ENCODE measurements around the gene EPHA3. TPM values are rescaled to one million over a fixed set of nuclear protein-coding genes. Genes with fewer than 3 reads are reported as not detected.

EPHA3 gene
- total and polyA plus RNA-seq, 2 of the 4 experiments (the other 2 are of a cell fraction) = 0.10 to 0.18 TPM

DNA sequence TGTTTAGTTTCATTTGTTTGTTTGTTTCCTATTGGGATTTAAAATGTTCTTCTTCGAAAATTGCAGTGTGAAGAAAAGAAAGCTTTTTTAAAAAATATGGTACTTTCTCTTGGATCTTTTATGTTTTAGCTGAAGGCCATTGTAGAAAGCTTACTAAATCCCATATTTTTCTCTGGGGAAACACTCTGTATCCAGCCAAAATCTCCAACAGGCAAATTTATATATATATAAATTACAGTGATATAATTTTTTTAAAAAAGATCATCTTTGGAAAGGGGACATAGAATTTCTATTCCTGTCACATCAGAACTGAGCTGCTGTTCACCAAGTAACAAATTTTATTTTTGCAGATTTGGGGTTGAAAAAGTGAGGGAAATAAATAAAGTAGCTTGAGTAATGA, 19.6 kb upstream of the EPHA3 start:
- no peaks in the 10 kb centered on the region for H3K9me3 ChIP-seq (ENCODE audit: control insufficient read depth, insufficient read depth, low read length)
- POLR2A ChIA-PET (ENCODE audit: unreplicated experiment) = no interaction called here
- no peak overlapping the region for H3K4me3 ChIP-seq (ENCODE audit: insufficient read depth, low read depth, low read length)
- no peak overlapping the region for H3K56ac ChIP-seq (ENCODE audit: extremely low read depth, insufficient read depth, low read length)
- TF ChIP-seq MXI1 (IDR thresholded peaks at IDR 0.05; ENCODE audit: borderline replicate concordance, low read depth, low read length) (no peak), FOS (IDR thresholded peaks at IDR 0.05; ENCODE audit: low read depth, low read length) (no peak), MAZ (IDR thresholded peaks at IDR 0.05; ENCODE audit: borderline replicate concordance, low read depth, low read length) (no peak), BHLHE40 (IDR thresholded peaks at IDR 0.05; ENCODE audit: low read depth, low read length) (no peak), ELK1 (IDR thresholded peaks at IDR 0.05; ENCODE audit: borderline replicate concordance, low read depth, low read length) (no peak), CHD1 (IDR thresholded peaks at IDR 0.05; ENCODE audit: low read depth, low read length) (no peak), POLR2A (IDR thresholded peaks at IDR 0.05; ENCODE audit: low read depth, low read length) (no peak), MAFK (IDR thresholded peaks at IDR 0.05; ENCODE audit: low read depth, low read length) (no peak), SMC3 (IDR thresholded peaks at IDR 0.05; ENCODE audit: low read depth, low read length) (no peak), NFE2L2 (IDR thresholded peaks at IDR 0.05; ENCODE audit: low read depth, low read length) (no peak), RFX5 (IDR thresholded peaks at IDR 0.05; ENCODE audit: low read depth, low read length) (no peak), RCOR1 (IDR thresholded peaks at IDR 0.05; ENCODE audit: insufficient replicate concordance, low read length) (no peak), RAD21 (IDR thresholded peaks at IDR 0.05; ENCODE audit: low read length) (no peak), CEBPB (IDR thresholded peaks at IDR 0.05; ENCODE audit: low read depth, low read length) (no peak)
- TF ChIP-seq, protein P1, sequence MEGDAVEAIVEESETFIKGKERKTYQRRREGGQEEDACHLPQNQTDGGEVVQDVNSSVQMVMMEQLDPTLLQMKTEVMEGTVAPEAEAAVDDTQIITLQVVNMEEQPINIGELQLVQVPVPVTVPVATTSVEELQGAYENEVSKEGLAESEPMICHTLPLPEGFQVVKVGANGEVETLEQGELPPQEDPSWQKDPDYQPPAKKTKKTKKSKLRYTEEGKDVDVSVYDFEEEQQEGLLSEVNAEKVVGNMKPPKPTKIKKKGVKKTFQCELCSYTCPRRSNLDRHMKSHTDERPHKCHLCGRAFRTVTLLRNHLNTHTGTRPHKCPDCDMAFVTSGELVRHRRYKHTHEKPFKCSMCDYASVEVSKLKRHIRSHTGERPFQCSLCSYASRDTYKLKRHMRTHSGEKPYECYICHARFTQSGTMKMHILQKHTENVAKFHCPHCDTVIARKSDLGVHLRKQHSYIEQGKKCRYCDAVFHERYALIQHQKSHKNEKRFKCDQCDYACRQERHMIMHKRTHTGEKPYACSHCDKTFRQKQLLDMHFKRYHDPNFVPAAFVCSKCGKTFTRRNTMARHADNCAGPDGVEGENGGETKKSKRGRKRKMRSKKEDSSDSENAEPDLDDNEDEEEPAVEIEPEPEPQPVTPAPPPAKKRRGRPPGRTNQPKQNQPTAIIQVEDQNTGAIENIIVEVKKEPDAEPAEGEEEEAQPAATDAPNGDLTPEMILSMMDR (conservative IDR thresholded peaks at IDR 0.05; ENCODE audit: low read depth, low read length) = no peak
- TF ChIP-seq, protein P2, sequence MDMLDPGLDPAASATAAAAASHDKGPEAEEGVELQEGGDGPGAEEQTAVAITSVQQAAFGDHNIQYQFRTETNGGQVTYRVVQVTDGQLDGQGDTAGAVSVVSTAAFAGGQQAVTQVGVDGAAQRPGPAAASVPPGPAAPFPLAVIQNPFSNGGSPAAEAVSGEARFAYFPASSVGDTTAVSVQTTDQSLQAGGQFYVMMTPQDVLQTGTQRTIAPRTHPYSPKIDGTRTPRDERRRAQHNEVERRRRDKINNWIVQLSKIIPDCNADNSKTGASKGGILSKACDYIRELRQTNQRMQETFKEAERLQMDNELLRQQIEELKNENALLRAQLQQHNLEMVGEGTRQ (IDR thresholded peaks at IDR 0.05; ENCODE audit: low read depth, low read length) = no peak
- no peak overlapping the region for H3K4me2 ChIP-seq (ENCODE audit: low read depth, low read length)
- no peak overlapping the region for H2AK9ac ChIP-seq (replicated peaks; ENCODE audit: low read depth, low read length, poor library complexity)
- no peak overlapping the region for H2AK5ac ChIP-seq (ENCODE audit: low read depth, low read length)
- CTCF ChIA-PET = no interaction called here
- H2BK15ac ChIP-seq (ENCODE audit: low read depth, low read length) = no peak overlapping the region
- ATAC-seq (ENCODE audit: low read depth) = no peak
- H3K36me3 ChIP-seq (ENCODE audit: control insufficient read depth, insufficient read depth, low read length) = no peaks in the 10 kb centered on the region
- no peak overlapping the region for H4K8ac ChIP-seq (ENCODE audit: low read depth in 2 of 2, low read length in 2 of 2)
- no peaks in the 10 kb centered on the region for H3K79me1 ChIP-seq (ENCODE audit: low read depth in 1 of 2, low read length in 2 of 2)
- H4K5ac ChIP-seq (ENCODE audit: low read depth, low read length) = no peak overlapping the region
- no peak overlapping the region for H2BK120ac ChIP-seq (ENCODE audit: low read depth, low read length)
- H3K27ac ChIP-seq (ENCODE audit: insufficient read depth, low read length) = no peak overlapping the region
- dilution Hi-C loops (cut with HindIII; ENCODE audit: low sequenced_read_pairs, unreplicated experiment) = no loop called here
- in situ Hi-C loops (cut with MboI; ENCODE audit: low sequenced_read_pairs) = no loop called here
- no peaks in the 10 kb centered on the region for H3K9me1 ChIP-seq (ENCODE audit: insufficient read depth, low read length)
- no peak overlapping the region for H4K91ac ChIP-seq (ENCODE audit: insufficient read depth, low read depth, low read length)
- no peak overlapping the region for H3K18ac ChIP-seq (ENCODE audit: low read depth, low read length)
- no peak overlapping the region for H3K4ac ChIP-seq (ENCODE audit: low read depth, low read length)
- no peak for DNase-seq
- intact Hi-C loops (cut with micrococcal nuclease) = no loop called here
- no peak overlapping the region for H3K9ac ChIP-seq (ENCODE audit: low read depth, low read length)
- no peak overlapping the region for H3K23ac ChIP-seq (ENCODE audit: low read depth, low read length)
- no peak overlapping the region for H2BK5ac ChIP-seq (ENCODE audit: low read depth, low read length, poor library complexity, severe bottlenecking)
- H4K20me1 ChIP-seq (ENCODE audit: insufficient read depth, low read length) = no peaks in the 10 kb centered on the region
- no peaks in the 10 kb centered on the region for H3K27me3 ChIP-seq (ENCODE audit: control insufficient read depth, insufficient read depth, low read length)
- no CpG with 5 or more reads among the region's 1 CpG for WGBS, 2 experiments (ENCODE audit: extremely low coverage in 2 of 2, insufficient read length in 1 of 2)
- H2AFZ ChIP-seq (replicated peaks; ENCODE audit: low read length, poor library complexity) = no peak overlapping the region
- no peaks in the 10 kb centered on the region for H3K4me1 ChIP-seq (ENCODE audit: control insufficient read depth, insufficient read depth, low read length)
- H2BK20ac ChIP-seq (ENCODE audit: low read depth, low read length) = no peak overlapping the region
- H3K14ac ChIP-seq (replicated peaks; ENCODE audit: low read depth, low read length) = no peak overlapping the region
- no TSS peak for BruUV-seq (replicated peaks)
